Measurements from ENCODE around the gene ZDHHC14.

GRCh38 chr6:157592980-157593379, 212.0 kb downstream of the ZDHHC14 start:
- no peak for TF ChIP-seq POLR2AphosphoS5 (IDR thresholded peaks at IDR 0.05; ENCODE audit: low read depth)
- no peak for TF ChIP-seq SPI1 (IDR thresholded peaks at IDR 0.05; ENCODE audit: borderline replicate concordance, low read depth)
- TF ChIP-seq, protein P1, sequence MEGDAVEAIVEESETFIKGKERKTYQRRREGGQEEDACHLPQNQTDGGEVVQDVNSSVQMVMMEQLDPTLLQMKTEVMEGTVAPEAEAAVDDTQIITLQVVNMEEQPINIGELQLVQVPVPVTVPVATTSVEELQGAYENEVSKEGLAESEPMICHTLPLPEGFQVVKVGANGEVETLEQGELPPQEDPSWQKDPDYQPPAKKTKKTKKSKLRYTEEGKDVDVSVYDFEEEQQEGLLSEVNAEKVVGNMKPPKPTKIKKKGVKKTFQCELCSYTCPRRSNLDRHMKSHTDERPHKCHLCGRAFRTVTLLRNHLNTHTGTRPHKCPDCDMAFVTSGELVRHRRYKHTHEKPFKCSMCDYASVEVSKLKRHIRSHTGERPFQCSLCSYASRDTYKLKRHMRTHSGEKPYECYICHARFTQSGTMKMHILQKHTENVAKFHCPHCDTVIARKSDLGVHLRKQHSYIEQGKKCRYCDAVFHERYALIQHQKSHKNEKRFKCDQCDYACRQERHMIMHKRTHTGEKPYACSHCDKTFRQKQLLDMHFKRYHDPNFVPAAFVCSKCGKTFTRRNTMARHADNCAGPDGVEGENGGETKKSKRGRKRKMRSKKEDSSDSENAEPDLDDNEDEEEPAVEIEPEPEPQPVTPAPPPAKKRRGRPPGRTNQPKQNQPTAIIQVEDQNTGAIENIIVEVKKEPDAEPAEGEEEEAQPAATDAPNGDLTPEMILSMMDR (IDR thresholded peaks at IDR 0.05; ENCODE audit: insufficient read depth, low read length) = no peak
- TF ChIP-seq, protein P2, sequence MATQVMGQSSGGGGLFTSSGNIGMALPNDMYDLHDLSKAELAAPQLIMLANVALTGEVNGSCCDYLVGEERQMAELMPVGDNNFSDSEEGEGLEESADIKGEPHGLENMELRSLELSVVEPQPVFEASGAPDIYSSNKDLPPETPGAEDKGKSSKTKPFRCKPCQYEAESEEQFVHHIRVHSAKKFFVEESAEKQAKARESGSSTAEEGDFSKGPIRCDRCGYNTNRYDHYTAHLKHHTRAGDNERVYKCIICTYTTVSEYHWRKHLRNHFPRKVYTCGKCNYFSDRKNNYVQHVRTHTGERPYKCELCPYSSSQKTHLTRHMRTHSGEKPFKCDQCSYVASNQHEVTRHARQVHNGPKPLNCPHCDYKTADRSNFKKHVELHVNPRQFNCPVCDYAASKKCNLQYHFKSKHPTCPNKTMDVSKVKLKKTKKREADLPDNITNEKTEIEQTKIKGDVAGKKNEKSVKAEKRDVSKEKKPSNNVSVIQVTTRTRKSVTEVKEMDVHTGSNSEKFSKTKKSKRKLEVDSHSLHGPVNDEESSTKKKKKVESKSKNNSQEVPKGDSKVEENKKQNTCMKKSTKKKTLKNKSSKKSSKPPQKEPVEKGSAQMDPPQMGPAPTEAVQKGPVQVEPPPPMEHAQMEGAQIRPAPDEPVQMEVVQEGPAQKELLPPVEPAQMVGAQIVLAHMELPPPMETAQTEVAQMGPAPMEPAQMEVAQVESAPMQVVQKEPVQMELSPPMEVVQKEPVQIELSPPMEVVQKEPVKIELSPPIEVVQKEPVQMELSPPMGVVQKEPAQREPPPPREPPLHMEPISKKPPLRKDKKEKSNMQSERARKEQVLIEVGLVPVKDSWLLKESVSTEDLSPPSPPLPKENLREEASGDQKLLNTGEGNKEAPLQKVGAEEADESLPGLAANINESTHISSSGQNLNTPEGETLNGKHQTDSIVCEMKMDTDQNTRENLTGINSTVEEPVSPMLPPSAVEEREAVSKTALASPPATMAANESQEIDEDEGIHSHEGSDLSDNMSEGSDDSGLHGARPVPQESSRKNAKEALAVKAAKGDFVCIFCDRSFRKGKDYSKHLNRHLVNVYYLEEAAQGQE (IDR thresholded peaks at IDR 0.05; ENCODE audit: insufficient replicate concordance, low read depth) = no peak
